Daoy (cell line): Measurements from ENCODE around the gene GPR107. TPM values are rescaled to one million over a fixed set of nuclear protein-coding genes. Genes with fewer than 3 reads are reported as not detected.

Source experiments
- DNase-seq: peaks from one replicate; pipeline ENCODE4 v3.0.0-alpha.2; 2015; ENCODE audit warnings: low read depth
- total RNA-seq: library from RNA; depleted of rRNA; stranded (reverse); fragments of >200 nt; shearing (Covaris generic); gene quantifications from 2 replicates; pipeline ENCODE4 v1.2.3, GENCODE V29; 2014

Gene GPR107
- total RNA-seq, 1 experiment from 2014 or later, result 19.9 TPM

DNA sequence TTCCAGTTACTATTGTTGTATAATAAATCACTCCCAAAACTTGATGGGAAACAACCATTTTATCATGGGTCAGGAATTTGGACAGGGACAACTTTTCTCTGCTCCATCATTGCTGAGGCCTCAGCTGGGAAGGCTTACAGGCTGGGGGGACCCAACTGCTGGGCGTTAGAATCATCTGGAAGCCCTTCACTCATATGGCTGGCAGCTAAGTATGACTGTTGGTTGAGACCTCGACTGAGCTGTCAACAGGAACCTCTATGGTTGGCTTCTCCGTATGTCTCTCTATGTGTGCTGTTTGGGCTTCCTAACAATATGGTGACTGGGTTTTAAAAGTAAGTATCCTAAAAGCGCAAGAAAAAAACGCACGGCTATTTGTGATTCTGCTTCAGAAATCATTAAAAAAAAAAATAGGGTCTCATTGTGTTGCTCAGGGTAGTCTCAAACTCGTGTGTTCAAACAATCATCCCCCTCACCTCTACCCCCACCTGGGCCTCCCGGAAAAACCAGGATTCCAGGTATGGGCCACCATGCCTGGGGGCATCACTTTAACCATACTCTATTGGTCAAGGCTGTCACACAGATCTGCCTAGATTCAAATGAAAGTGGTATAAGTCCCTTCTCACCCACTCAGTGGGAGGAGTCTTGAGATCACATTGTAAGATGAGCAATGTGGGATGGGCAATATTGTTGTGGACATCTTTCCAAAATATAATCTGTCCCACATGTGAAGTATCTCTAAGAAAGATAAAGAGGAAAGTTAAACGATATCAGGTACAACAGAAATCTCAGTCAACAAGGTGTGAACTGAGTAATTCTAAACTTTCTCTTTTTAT lies 26.0 kb upstream of the GPR107 start:
- no peak for DNase-seq

DNA sequence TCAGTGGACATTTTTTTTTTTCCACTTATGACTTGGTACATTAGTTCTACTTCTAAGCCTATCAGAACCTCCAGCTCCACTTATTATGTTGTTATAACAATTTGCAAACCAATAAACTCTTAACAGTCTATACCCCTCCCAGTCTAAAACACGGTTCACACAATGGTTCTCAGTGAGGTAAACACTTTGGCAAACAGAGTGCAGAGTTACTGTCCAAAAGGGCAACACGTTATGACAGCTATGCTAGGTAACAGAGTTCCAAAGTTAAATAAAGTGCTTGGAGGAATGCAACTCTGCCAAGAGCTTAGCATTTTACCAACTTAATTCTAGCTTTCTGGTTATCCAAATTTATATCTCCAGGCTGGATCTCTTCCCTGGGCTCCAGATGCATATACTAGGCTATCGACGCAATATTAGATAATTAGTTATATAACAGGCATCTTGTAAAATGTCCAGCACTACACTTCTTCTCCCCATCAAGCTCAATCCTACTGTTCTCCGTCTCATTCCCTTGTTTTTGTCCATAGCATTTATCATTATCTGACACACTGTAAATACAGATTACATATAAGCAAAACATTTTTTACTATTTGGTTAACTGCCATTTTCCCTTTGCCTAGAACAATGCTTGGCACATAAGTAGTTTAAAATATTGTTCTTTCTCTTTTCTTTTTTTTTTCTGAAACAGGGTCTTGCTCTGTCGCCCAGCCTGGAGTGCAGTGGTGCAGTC lies 25.0 kb upstream of the GPR107 start:
- no peak for DNase-seq

DNA sequence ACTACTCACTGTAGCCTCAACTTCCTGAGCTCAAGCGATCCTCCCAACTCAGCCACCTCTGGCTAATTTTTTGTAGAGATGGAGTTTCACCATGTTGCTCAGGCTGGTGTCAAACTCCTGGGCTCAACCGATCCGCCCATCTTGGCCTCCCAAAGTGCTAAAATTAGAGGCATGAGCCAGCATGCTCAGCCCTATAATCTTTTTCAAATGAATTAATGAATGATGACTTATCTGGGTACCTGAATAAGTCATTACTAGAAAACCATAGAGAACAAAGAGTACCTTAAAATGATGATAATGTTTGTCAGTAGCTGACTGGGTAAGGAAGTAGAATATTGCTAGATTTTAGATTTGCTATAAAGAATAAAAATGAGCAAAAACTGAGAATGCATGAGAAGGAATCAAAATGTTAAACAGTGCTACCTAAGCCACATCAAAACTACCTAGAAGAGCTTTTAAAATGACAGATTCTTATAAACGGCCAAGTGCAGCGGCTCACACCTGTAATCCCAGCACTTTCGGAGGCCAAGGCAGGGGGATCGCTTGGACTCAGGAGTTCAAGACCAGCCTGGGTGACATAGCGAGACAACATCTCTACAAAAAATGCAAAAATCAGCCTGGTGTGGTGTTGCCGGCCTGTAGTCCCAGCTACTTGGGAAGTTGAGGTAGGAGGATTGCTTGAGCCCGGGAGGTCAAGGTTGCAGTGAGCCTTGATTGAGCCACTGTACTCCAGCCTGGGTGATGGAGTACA lies 24.3 kb upstream of the GPR107 start:
- DNase-seq, result no peak

DNA sequence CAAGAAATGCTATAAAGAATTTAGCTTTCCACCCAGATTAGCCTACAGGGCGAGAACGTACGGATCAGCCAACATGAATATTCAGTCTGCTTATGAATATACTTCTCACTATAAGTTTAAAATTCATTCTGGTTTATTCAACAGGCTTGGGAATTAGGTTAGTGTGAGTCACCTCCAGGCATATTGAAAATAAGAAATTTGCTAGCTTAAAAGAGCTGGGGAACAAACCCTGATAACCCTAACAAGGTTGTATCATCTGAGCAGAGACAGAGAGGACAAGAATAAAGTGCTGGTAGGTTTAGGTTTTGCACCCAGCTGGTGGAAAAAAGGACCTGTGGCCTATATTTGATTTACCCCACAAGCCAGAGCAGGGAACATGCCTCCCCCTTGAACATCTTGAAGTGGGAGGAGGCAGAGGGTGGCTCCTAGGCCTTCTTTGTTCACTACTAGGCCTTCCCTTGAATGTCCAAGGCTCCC lies 23.0 kb upstream of the GPR107 start:
- DNase-seq, result no peak

DNA sequence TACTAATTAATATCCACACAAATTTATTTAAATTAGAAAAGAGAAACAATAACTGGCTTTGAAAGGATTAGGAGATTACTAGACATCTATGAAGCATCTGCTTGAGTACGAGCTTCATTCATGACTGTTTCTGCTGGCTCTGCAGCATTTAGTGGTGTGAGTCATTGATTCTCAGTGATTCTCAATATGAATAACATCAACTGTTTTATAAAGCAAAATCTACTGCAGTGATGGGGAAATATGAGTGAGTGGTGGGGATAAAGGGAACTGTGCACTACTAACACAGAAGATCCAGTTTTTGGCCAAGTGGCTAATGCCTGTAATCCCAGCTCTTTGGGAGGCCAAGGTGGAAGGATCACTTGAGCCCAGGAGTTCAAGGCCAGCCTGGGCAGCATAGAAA lies 19.1 kb upstream of the GPR107 start:
- peak; percentile 23 for DNase-seq

DNA sequence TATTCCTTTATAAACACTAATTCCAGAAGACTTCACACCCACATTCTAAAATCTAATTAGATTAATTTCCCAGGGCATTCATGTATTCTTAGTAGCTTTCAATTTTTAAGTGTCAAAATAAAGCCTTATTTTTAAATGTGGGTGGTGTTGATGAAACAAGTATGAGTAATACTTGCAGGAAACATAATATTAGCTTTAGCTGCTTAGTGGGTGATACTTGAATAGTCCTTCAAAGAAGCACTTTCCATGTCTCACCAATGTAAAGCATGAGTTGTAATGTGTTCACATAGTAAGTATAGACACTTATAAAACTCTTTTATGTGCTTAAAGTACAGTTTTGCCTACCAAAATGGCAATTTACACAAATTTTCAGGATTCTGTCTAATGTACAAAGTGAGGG lies 17.6 kb upstream of the GPR107 start:
- peak; percentile 41 for DNase-seq

DNA sequence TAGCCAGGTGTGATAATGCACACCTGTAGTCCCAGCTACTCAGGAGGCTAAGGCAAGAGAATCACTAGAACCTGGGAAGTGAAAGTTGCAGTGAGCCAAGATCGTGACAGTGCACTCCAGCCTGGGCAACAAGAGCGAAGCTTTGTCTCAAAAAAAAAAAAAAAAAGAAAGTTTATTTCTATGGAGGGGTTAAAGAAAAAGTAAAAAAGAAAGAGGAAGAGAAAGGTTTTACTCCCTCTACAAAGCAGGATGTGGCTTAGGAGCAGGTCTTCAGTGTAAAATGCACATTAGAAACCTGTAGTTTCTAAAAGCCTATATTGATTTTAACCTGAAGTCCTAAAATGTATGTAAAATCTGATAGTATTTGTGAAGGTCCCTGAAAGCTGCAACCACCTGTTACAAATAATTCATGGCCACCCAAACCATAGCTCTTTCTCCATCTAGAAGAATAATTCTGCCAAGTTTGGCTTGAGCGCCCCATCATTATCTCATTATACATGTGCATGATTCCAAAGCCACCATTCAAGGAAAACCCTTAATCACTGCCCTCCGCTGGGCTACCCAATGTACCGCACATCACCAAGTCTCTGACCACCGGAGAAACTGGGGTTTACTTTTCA lies 14.1 kb upstream of the GPR107 start:
- DNase-seq, result no peak

DNA sequence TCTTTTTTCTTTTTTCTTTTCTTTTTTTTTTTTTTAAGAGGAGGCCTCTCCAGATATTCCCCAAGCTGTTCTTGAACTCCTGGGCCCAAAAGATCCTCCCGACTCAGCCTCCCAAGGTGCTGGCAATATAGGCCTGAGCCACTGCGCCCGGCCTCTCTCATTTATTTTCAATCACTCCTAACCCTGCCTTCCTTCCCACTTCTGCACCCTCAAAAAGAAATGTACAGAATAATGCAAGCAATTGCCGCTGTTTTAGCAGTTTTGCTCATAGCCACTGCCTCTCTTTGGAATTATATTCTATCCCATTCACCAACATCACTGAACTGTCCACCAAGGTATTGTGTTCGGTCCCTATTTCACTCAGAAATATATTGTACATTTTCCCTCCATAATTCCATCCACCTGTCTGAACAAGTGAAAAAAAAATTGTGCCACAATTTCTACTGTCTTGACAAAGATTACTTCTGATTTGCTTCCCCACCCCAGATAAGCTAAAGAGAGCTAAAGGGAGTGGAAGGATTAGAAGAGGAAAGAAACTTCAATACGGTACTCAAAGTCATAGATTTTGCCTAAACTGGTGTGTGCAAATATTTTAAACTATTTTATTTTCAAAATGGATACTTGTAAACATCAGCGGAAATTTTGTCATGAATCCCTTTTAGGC lies 12.6 kb upstream of the GPR107 start:
- no peak for DNase-seq

DNA sequence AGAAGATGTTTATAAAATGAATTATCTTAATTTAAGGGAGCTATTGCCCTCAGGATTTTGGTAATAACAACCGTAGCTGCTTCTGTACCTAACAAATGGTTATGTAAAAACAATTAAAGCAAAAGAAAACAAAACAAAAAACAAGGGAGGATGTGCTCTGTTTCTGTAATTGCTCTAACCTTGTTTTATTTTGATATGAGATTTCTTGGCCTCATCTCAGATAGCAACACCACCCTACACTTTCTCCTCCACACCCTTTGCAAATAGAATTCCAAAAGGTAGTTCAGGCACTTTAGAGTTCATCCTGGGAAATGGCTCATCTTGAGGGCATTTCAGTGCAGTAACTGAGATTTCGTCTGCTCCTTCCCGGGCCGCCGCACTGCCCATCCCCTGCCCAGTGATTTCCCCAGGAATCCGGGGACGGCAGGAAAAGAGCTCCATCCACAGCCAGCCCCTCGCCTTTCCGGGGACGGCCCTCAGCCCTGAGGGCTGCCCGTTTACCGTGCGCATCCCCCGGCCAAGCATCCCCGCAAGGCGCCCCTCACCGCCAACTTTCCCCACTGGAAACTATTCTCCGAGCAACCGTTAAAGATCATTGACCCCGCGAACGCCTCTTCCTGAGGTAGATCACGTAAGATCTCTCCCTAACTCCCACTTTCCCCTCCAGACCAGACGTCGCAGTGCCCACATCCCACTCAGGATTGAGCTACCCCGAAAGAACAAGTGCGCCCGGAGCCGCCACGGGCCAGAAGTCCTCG lies 11.9 kb upstream of the GPR107 start:
- peak; percentile 54 for DNase-seq

DNA sequence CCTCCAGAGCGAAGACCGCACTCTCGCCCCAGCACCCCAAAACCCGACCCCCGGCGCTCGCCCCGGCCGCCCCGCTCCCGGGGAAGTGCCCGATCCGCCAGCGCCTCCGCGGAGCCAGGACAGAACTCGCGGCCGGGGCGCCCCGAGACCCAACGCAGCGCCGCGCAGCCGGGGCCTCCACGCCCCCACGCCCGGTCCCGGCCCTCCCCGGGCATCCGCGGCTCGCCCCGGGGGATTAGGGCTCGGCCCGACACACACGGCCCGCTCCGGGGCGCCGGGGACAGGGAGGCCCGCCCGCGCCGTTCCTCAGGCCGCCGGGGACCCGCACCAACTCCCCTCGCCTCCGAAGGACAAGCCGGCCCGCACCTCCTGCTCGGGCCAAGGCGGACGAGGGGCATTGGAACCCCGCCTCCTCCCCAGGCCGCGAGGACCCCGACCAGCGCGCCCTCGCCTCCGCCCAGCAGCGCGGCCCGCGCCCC lies 11.3 kb upstream of the GPR107 start:
- peak; percentile 53 for DNase-seq

DNA sequence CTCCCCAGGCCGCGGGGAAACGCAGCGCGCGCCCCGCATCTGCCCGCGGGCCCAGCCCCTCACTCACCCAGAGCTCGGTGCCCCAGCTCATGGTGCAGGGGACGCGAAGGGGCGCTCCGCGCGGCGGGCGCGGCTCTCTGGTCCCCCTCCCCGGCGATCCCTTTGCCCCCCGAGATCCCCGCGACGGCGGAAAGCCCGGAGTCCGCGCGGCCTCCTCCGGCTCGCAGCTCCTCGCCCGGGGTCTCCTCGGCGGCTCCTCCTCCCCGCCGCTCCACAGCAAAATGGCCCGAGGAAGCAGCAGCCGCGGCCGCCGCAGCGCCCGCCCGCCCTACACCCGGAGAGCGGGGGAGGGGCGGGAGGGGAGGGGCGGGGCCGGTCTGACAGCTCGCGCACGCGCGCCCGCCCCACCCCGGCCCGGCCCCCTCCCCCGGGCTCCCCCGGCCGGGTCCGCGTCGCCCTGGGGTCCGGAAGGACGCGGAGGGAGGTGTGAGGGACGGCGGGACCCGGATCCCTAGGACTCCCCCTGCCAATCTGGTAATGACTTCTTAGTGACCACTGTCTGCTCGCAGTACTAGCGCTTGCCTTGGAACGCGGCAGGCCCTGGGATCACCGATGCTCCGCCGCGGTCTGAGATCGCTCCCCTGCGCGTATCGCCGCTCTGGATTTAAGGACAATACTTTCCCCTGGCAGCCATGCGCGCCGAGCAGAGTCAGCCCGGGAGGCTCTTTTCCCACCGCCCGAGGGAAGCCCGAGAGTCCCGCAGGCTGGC lies 10.6 kb upstream of the GPR107 start, which contains the start of gene FNBP1:
Gene FNBP1 (minus strand): TSS at position 305 of the 769 bp plus-strand sequence. CDS start 214 bp downstream, at position 91.
- peak; percentile 87 for DNase-seq

DNA sequence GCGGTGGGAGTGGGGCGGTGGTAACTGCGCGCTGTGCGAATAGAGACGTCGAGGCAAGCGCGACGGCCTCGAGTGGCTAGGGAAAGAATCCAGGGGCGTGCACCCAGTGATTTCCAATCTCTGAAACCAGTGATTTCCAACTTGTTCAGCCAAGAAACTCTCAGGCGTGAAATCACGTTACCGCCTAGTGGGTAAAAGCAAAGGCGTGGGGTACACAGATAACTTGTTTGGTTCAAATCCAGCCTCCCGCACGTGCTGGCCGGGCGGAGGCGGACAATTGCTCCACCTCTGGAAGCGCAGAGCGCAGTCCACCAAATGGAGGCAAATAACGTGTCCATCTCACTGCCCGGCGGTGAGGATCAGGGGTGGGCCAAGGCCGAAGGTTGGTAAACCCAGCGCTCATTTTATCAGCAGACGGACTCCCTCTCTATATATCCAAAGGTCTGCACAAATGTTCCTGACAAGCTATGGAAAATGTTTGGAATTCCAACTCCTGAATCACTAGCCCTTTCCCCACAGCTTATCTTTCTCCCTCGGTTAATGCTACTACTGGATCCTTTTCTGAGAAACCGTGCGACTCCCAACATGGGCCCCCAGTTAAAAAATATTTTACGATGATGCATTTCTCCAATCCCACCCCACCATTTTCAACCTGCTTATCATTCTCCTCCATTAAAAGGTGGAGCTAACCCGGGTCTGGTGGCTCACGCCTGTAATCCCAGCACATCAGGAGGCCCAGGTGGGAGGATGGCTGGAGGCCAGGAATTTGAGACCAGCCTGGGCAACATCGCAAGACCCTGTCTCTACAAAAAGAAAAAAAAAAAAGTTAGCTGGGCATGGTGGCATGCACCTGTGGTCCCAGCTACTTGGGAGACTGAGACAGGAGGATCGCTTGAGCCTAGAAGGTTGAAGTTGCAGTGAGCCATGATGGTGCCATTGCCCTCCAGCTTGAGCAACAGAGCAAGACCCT lies 9.8 kb upstream of the GPR107 start:
- DNase-seq, result no peak

DNA sequence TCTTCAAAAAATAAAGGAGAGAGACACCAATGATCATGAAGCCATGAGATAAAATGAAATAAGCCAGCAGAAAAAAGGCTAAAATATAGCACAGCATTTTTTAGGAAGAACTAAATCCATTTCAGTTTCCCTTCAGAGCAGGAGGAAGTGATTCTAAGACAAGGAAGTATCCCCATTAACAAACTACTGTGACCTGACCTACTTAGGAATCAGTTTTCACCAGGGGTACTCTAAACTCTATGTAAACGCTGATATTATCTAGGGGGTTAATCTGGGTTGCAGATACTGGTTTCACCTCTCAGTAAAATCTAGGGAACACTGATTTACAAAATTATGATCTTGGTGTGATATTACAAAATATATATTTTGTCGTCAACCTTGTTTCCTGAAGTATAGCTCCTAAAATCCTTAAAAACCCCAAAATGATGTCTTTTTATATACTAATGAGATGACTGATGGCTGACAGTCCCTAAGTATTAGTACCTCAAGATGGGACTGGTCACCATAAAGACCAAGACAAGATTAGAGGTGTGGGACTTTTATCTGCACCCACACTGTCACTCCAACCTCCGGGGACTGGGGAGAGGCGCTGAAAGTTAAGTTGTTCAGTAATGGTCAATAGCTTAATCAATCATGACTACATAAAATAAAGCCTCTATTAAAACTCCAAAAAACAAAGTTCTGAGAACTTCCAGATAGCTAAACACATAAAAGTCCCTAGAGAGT lies 7.8 kb upstream of the GPR107 start:
- no peak for DNase-seq

DNA sequence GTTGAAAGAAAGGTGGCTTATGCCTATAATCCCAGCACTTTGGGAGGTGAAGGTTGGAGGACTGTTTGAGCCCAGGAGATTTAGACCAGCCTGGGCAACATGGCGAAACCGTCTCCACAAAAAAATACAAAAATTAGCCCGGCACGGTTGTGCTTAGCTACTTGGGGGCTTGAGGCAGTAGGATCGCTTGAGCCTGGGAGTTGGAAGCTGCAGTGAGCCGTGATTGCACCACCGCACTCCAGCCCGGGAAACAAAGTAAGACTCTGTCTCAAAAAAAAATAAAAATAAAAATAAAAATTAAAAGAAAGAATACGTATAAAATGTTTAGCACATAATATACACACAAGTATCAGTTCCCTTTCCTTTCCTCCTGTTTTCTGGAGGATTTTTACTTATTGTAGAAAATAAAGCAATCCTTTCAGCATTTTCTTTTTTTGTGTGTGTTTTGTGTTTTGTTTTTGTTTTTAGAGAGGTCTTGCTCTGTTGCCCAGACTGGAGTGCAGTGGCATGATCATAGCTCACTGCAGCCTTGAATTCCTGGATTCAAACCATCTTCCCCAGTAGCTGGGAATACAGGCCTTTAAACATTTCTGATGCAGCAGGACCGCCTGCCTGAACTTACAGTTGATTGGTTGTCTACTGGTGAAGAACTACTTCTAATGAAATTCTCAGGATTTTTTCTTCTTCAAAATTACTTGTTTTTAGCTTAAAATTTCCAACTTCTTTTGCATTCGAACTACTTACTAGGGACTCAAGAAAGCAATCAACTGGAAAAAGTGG lies 4.1 kb upstream of the GPR107 start:
- no peak for DNase-seq

DNA sequence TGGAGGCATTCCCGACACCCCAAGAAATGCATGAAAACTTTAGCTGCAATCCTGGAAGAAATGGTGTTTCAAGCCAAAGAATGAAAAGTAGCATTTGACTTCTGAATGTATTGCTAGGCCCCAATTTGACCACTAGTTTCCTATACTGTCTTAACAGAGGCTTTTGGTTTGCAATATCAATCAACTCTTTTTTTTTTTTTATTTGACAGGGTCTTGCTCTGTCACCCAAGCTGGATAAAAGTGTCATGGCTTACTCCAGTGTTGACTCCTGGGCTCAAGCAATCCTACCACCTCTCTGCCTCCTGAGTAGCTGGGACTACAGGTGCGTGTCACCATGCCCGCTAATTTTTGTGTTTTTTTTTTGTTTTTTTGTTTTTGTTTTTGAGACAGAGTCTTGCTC lies 3.2 kb upstream of the GPR107 start:
- DNase-seq, result no peak

DNA sequence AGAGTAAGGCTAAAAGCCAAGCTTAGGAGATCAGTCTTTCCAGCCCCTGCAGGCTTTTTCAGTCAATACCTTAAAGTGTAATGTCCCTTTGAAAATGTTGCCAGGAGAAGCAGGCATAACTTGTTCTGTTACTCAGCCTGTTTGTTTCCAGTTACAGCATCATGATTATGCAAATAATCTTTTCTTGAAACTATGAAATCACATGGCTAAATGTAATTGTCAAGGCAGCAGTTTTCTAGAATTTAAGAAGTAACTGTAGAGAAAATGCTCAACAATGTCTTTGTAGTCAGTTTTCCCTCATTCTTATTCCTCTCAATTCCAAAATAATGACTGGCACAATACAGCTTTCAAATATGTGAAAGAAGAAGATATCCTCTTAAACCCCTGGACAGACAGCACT lies 1.9 kb upstream of the GPR107 start:
- no peak for DNase-seq

DNA sequence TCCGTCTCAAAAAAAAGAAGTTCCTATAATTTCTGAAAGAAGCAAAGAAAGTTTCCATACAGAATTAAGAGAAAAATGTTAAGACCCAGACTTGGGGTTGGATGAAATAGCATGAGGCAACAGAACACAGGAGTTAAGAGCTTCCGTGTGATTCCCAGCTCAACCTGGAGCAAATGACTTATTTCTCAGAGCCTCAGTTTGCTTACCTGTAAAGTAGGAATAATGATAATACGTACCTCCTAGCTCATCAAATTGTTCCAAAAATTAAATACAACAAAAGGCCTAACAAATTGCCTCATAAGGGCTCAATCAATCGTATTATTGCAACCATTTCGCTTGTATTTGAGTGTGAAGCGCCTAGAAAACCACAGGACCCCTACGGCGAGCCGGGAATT lies 600 bp upstream of the GPR107 start:
- no peak for DNase-seq
